Measurements from ENCODE around the gene RRP8. TPM values are rescaled to one million over a fixed set of nuclear protein-coding genes. Genes with fewer than 3 reads are reported as not detected.

The RRP8 gene
- polyA plus RNA-seq, 12 donors: 18.6 to 23.3 (median 19.2) TPM; not detected in 1

DNA sequence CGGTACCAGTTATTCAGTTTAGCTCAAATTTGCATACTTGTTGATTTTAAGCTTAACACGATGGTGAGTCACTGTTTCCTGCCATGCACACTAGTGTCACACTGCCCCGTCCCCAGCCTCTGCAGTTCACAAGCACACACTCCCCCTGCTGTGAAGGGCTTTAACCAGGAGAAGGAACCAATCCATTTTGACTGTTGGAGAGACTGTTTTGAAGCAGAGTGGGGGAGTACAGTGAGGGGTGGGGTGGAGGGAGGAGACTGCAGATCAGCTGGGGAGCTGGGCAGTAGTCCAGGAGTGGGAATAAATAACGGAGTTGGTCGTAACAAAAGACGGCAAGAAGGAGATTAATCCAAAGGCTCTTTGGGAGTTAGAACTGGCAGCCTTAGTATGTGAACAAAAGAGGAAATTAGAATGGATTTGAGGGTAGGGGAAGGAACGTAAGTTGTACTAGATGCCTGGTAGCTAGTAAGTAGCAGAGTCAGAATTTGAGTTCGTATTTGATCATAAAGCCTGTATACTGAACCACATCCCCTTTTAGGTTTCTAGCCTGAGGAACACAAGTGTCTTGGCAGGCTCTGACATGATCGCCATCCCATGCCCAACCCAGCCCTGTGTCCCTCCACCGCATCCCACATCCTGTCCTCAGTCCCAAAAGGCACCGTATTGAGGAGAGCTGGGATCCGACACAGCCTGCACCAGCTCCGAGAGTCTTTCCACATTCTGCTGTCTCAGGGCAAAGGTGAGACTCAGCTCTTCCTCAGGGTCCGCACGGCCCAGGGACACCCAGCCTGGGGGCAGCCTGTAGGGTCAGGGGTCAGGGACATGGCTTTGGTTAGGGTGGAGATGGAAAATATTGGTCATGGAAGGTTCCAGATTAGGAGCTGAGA is 14.9 kb upstream of the RRP8 start:
- peak; percentile 57 for DNase-seq

DNA sequence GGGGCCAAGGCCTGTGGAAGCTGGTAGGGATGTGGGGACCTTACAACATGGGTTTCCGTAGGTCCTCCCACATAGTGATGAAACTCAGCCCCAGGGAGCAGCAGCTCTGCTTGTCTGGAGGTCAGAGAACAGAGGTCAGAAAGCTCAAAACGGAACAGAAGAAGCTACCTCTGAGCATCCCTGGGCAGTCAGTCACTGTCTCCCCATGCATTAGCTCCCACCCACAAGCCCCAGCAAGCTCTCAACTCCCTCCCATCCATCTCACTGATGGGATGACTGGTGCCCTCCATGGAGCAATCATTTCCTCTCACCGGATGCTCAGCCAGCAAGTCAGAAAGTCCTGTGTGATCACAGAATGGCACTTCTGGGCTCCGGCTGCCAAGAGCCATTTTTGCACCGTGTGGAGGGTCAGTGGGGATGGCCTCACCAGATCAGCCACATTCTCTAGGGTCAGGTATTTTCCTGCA is 13.9 kb upstream of the RRP8 start:
- DNase-seq: no peak

DNA sequence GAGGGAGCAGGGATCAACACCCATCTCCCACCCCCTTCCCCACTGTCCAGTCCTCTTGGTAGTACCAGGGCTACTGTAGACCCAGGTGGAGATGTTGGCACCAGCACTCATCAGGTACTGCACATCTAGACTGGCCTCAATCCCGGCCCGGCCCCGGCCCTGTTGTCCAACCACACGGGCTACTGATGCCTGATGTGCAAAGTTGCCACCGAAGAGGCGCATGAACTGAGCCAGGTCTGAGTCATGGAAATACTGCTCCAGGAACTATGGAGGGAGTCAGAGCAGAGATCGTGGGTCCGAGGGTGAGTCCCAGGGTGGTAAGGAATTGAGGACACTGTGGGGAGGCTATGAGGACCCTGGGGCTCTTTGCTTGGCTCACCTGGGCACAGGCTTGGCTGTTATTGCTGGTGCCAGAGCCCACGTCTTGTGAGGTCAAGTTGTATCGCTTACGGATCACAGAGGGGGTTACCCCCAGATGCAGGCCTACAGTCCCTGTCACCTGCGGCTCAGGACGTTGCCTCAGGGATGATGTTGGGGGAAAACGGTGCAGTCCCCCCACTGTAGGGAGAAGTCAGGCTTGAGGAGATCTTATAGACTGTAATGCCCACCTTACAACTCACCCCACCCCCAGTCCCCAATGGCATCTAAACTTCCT is 13.3 kb upstream of the RRP8 start:
- DNase-seq: no peak

DNA sequence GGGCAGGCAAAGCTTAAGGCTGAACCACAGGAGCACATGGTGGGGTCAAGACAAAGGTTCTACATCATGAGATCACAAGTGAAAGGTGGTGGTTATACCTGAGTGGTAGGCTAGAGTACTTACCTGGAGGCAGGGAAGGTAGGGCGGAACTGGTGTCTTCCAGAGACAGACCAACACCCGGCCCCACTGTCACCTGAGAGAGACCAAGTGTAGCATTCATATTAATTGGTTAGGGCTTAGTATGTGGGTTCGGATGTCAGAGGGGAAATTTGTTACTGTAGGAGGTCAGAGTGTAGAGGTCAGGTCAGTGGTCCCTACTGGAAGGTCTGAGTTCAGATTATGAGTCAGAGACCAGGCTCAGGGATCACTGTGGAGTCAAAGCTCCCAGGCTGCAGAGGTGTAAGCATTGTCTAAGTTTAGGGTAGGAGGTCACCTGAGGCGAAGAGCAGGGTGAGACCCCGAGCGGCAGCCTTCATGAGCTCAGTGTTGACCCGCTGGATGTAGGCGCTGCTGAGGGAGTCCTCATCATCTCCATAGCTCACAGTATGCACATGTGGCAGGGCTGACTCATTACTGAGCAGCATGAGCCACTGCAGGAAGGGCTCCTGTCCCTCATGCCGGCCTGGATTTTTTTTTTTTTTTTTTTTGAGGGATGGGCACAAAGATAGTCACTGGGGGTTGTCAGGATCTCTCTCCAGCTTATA is 12.6 kb upstream of the RRP8 start:
- DNase-seq: no peak

DNA sequence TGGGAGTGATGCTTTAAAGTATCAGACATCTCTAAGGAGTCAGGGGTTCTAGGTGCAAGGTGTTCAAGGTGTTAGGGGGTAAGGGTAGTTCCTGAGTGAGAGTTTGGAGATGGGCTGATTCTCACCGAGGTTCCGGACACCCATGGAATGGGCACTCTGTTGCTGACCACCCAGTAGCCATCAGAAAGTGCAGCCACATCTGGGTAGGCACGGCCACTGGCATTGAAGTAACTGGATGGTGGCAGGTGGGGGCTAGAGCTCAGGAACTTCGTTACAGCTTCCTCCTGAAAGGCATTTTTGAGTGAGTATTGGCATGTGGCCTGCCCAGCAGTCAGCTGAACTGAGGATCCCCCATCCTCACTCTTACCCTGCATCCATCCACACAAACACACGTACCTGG is 11.6 kb upstream of the RRP8 start:
- DNase-seq: no peak

DNA sequence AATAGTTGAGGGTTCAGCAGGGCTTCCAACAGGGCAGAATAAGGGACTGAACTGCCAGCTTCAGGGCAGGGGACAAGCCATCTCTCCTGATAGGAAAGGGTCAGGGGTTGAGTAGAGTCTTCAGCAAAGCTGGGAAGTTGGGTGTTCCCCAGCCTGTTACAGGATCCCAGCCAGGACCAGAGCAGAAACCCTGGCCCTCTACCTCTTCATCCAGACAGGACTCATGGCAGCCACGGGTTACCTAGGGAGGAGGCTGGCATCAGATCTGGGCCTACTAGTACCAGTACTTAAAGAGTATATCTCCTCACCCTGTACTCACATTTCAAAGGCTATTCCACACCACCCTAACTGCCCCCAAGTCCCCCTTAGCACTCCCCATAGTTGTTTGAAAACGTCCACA is 11.0 kb upstream of the RRP8 start:
- no peak for DNase-seq

DNA sequence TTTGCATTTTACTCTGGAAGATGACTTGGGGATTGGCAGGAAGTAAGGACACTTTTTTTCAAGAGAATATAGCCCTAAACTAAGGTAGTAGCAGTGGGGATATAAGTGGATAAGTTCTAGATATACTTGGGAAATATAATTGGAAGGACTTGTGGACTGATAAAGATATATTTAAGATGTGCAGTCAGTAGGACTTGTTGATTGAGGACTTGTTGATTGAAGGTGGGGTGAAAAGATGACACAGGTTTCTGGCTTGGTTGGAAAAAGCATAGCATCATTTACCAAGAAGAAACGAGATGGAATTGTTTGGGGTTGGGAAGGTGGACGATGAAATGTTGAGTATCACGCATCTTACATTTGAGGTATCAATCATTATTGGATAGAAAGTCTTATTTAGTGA is 10.1 kb upstream of the RRP8 start:
- DNase-seq: no peak

DNA sequence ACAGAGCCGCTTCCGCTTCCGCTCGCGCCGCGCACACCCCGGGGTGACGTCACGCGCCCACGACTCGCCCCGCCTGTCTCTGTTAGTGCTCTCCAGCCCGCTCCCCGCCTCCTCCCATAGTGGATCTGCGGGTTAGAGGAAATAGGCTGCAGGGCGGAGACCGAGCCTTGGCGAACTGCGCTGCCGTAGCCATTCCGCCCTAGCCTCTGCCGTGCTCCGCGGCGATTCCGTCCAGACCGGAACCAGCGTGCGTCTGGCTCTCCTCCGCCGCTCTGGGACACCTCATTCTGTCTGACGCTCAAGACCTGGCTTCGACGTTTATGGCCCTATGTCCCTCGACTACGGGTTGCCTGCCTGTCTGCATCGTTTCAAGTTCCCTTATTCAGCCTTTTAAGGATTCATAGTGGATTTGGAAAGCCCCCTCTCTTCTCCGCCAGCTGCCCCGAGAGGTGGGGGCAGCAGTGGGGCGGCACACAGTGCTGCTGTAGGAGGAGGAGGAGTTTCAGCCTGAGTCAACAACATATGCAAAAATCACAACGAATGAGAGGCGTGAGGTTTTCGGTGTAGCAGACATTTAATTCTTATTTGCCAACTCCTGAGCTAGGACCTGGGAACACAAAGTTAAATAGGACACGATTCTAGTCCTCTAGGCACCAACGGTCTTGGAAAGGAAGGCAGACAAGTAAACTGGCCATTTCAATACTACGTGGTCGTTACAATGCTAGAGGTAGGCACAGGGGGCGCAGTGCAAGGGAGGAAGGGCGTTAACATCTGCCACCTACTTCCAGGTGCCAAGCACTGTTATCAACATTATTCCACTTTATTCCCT is 9.0 kb upstream of the RRP8 start, which contains the start of gene TAF10:
Gene TAF10 (minus strand): TSS at position 4 of the 829 bp plus-strand sequence. CDS start 27 bp downstream, outside the sequence.
- DNase-seq: peak; percentile 94

DNA sequence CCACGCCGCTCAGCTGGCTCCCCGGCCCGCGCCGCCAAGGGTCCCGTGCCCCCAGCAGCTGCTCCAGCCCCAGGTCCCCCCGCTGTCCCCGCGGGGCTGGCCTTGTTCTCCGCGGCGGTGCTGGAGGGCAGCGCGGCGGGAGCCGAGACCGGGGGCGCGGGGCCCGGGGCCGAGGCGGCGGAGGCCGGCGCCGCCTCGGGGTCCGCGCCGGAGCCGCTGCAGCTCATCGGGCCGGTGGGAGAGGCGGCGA is 8.5 kb upstream of the RRP8 start:
- no peak for DNase-seq

DNA sequence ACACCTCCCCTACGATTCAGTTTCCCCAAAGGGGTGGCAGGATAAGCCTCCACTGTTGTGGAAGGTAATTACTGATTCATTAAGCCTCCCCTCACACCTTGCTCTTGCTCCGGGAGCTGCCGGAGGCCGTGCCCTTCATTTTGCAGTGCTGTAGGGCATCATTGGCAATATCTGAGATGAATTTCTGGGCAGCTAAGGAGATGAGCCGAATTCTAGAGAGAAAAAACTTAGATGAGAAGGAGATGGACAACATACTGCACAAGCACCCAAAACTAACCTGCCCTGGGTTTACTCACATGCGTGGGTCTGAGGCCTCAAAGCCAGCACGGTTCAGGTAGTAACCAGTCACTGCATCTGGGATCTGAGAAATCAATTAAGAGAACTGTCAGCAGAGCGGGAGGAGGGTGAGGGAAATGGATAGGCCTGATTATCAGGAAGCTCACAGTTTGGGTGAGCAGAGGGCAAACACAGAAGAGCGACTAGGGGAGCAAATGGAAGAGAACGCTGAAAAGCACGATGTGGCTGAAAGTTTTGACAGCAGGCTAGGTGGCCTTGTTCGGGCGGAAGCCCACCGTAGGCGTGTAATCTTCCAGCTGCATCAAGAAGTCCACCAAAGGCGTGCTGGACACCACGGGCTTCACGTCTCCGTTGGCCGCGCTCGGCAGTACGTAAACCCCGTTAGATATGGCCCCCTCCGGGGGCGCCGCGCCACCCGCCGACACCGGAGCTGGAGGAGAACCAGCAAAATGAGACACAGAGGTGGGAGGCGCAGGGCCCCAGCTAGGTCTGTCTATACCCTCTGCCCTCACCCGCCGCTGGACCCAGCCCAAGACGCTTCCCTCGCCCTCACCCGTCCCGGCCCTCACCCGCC is 7.9 kb upstream of the RRP8 start:
- no peak for DNase-seq

DNA sequence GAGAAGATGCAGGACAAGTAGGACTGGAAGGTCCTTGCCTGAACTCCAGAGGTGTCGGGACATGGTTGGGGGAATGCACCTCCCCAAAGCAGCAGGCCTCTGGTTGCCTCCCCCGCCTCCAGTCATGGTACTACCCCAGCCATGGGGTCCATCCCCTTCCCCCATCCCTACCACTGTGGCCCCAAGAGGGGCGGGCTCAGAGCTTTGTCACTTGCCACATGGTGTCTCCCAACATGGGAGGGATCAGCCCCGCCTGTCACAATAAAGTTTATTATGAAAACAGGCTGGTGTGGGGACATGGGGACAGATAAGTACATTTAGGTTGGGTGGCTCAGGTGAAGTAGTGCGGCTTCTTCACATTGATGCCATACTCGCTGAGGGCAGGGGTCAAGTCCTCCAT is 7.2 kb upstream of the RRP8 start:
- no peak for DNase-seq

DNA sequence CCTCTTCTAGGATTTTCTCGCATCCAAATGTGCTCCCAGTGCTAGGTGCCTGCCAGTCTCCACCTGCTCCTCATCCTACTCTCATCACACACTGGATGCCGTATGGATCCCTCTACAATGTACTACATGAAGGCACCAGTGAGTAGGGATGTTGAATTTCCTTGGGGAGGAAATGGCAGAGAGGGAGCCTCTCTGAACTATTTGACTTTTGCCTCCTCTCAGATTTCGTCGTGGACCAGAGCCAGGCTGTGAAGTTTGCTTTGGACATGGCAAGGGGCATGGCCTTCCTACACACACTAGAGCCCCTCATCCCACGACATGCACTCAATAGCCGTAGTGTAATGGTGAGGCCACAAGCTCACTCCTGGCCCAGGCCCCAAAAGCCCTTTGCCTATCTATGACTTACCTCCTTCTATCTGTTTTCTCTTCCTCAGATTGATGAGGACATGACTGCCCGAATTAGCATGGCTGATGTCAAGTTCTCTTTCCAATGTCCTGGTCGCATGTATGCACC is 6.1 kb upstream of the RRP8 start:
- no peak for DNase-seq

DNA sequence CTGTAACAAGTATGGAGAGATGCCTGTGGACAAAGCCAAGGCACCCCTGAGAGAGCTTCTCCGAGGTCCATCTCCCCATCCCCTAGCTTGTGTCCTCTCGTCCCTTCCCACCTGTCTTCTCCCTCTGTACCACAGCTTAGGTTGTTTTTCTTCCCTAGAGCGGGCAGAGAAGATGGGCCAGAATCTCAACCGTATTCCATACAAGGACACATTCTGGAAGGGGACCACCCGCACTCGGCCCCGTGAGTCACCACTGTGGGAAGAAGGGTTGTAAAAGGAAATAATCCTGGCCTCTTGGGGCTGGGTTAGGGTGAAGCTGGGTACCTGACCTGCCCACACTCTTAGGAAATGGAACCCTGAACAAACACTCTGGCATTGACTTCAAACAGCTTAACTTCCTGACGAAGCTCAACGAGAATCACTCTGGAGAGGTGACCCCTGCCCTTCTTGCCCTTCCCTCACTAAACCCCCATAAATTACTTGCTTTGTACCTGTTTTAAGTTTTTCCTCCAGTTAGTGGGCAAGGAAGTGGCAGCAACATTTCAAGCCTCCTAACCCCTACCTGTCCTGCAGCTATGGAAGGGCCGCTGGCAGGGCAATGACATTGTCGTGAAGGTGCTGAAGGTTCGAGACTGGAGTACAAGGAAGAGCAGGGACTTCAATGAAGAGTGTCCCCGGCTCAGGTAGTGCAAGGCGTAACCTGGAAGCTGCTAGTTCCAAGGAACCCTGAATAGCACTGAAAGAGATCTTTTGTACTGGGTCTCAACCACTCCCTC is 5.5 kb upstream of the RRP8 start:
- no peak for DNase-seq

DNA sequence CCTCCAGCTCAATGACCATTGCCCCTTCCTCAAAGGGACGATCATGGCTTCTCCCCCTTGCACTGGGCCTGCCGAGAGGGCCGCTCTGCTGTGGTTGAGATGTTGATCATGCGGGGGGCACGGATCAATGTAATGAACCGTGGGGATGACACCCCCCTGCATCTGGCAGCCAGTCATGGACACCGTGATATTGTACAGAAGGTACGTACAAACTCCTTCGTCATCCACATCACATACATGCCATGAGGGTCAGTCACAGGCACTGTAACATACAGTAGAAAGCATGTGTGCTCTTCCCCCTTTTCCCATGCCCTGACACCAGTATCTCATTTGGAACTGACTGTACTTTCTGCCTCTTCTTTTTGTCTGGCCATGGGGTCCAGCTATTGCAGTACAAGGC is 4.6 kb upstream of the RRP8 start:
- no peak for DNase-seq

DNA sequence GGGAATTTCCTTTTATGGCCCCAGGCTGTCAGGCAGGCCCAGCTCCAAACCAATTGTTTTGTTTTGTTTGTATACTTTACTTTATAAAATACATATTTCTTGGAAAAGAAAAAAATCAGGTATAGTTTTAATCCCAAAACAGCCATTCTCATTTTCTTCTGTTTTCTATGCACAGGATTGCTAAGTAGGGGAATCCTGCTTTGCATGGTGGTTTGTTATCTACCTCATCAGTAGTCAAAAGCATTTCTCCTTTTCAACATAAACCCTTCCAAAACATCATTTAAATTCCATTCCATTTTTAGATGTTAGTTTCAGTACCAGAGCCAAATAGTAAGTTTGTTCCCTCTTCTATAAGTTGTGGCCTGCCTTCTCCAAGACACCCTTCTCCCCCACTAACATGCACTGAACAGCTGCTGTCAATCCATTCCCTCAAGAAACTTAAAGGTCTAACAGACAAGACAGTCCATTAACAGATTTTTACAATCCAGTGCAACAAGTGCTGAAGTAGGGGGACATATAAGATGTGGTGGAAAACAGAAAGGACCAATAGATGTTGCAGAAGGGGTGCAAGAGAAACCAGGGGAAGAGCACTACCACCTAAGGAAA is 3.9 kb upstream of the RRP8 start:
- DNase-seq: no peak

DNA sequence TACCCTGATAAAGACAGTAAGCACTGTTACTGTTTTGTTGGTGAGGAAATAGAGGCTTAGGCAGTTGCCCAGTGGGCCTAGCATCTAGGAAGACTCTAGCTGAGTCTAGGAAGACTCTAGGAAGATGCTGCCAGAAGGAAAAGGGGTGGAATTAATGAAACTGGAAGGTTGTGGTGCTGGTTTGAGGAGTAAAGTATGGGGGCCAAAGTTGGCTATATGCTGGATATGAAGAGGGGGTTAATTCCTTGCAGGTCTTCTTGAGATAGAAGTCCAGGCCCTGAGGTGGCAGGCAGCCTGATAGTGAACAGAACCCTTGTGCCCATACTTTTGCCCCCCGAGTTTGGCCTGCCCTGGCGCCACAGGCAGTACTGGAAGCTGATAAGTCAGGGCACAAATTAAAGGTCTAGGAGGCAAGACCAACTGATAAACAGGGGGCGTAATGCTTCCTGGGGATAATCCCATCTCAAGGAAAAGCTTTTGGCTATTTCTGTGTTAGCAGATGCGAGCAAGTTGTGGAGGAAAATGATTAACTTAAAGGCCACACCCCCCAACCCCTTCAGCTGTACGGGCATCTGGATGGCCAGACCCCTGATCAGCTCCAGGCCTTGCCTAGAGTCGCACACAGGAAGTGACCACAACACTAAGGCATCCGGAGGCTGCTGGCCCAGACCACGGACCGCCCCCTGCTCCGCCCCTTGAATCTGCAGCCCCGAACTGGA is 3.2 kb upstream of the RRP8 start:
- peak; percentile 94 for DNase-seq

DNA sequence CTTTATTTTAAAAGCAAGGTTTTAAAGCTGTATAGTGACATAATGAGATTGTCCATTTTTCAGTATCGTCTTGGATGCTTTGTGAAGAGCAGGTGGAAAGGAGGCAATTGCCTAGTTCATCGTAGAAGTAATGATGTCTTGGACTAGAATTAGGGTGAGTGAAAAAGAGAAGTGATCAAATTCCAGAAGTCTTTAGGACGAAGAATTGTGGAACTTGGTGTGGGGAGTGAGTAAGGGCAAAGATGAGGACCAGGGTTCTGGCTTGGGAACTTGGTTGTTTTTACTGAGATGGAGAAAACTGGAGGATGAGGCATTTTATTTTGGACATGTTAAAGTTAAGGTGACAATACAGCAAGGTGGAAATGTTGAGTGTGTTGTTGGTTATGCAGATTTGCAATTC is 1.4 kb upstream of the RRP8 start:
- no peak for DNase-seq

DNA sequence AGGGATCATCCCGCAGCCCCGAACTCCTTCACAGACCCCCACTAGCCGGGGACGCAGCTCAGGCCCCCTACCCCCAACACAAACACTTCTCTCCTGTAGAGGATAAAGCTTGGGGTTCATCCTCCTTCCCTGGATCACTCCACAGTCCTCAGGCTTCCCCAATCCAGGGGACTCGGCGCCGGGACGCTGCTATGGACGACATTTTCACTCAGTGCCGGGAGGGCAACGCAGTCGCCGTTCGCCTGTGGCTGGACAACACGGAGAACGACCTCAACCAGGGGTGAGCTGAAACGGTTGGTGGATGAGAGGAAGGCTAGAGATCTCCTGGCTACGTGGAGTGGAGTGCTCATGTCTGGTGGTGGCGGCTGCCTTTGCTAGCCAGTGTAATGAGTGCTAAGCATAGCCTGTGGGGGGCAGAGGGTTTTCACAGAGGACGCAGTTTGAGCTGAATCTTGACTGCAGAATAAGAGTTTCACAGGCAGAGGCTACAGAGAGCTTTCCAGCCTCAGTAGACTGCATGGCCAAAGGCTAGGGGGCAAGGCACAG is 738 bp upstream of the RRP8 start:
- DNase-seq: peak; percentile 67

All from muscle of arm (tissue), 12 donors.